AG04449 (cell line): Measurements from ENCODE around the gene MESD.

Source experiments
- CTCF ChIA-PET: fragments of 350-600 bp; formaldehyde crosslinking; extraction: SDS; loops from one replicate; lab custom pipeline; 2021; ENCODE audit warnings: antibody characterized with exemption; lab: Yijun Ruan, JAX
- POLR2A ChIA-PET: fragments of 400-600, 350-600 bp; formaldehyde crosslinking; extraction: SDS; loops from one replicate; lab custom pipeline; 2020; ENCODE audit warnings: antibody characterized with exemption, inconsistent platforms; lab: Yijun Ruan, JAX
- DNase-seq: peaks from one replicate; pipeline ENCODE4 v3.0.0-alpha.2; 2010; ENCODE audit warnings: low read depth, low spot score
- H3K4me3 ChIP-seq: 2 replicates; pipeline ENCODE4 v1.5.1; 2011; ENCODE audit warnings: low read depth, mild to moderate bottlenecking, control low read depth, low read length
- TF ChIP-seq, protein P1 (sequence below): IDR thresholded peaks from one replicate; pipeline ENCODE4 v1.5.1; 2011; ENCODE audit warnings: mild to moderate bottlenecking, moderate library complexity, low read length, control low read depth, inconsistent platforms; ENCODE audit not compliant: insufficient read depth; ENCODE audit errors: missing control alignments

The MESD gene

DNA sequence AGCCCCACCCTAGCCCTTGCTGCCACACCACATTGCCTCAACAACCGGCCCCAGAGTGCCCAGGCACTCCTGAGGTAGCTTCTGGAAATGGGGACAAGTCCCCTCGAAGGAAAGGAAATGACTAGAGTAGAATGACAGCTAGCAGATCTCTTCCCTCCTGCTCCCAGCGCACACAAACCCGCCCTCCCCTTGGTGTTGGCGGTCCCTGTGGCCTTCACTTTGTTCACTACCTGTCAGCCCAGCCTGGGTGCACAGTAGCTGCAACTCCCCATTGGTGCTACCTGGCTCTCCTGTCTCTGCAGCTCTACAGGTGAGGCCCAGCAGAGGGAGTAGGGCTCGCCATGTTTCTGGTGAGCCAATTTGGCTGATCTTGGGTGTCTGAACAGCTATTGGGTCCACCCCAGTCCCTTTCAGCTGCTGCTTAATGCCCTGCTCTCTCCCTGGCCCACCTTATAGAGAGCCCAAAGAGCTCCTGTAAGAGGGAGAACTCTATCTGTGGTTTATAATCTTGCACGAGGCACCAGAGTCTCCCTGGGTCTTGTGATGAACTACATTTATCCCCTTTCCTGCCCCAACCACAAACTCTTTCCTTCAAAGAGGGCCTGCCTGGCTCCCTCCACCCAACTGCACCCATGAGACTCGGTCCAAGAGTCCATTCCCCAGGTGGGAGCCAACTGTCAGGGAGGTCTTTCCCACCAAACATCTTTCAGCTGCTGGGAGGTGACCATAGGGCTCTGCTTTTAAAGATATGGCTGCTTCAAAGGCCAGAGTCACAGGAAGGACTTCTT lies 39.1 kb downstream of the MESD start:
- TF ChIP-seq, protein P1, sequence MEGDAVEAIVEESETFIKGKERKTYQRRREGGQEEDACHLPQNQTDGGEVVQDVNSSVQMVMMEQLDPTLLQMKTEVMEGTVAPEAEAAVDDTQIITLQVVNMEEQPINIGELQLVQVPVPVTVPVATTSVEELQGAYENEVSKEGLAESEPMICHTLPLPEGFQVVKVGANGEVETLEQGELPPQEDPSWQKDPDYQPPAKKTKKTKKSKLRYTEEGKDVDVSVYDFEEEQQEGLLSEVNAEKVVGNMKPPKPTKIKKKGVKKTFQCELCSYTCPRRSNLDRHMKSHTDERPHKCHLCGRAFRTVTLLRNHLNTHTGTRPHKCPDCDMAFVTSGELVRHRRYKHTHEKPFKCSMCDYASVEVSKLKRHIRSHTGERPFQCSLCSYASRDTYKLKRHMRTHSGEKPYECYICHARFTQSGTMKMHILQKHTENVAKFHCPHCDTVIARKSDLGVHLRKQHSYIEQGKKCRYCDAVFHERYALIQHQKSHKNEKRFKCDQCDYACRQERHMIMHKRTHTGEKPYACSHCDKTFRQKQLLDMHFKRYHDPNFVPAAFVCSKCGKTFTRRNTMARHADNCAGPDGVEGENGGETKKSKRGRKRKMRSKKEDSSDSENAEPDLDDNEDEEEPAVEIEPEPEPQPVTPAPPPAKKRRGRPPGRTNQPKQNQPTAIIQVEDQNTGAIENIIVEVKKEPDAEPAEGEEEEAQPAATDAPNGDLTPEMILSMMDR: no peak
- ChIA-PET CTCF (interaction anchor here (1.0 to 1.5 kb wide), 2 partner anchors 9 to 20 kb away, joined by 3 to 5 read pairs; no protein-coding TSS in a partner anchor), POLR2A (no interaction called here)
- H3K4me3 ChIP-seq: no peak overlapping the region
- no peak for DNase-seq

DNA sequence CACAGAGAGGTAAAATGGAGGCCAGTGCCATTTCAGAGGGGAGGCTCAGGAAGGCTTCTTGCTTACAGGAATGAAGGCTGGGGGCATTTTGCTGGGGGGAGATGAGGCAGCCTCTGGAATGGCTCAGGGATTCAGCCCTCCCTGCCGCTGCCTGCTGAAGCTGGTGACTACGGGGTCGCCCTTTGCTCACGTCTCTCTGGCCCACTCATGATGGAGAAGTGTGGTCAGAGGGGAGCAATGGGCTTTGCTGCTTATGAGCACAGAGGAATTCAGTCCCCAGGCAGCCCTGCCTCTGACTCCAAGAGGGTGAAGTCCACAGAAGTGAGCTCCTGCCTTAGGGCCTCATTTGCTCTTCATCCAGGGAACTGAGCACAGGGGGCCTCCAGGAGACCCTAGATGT lies 39.9 kb downstream of the MESD start:
- H3K4me3 ChIP-seq: no peak overlapping the region
- ChIA-PET CTCF (interaction anchor here (1.0 to 1.8 kb wide), 3 partner anchors 9 to 316 kb away, joined by 3 to 7 read pairs (median 5); no protein-coding TSS in a partner anchor), POLR2A (no interaction called here)
- TF ChIP-seq, protein P1: no peak
- DNase-seq: no peak

DNA sequence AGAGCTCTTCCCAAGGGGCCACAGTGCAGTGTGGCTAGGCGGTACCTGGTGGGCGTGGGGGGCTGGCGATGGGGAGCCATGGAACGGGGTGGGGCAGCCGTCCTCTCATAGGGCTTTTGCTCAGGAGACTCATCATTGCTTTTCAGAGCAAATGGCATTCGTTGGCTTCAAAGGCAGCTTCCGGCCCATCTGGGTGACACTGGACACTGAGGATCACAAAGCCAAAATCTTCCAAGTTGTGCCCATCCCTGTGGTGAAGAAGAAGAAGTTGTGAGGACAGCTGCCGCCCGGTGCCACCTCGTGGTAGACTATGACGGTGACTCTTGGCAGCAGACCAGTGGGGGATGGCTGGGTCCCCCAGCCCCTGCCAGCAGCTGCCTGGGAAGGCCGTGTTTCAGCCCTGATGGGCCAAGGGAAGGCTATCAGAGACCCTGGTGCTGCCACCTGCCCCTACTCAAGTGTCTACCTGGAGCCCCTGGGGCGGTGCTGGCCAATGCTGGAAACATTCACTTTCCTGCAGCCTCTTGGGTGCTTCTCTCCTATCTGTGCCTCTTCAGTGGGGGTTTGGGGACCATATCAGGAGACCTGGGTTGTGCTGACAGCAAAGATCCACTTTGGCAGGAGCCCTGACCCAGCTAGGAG lies 40.8 kb downstream of the MESD start:
- no peak overlapping the region for H3K4me3 ChIP-seq
- ChIA-PET POLR2A (no interaction called here), CTCF (interaction anchor here (0.9 to 1.8 kb wide), 2 partner anchors 317 to 529 kb away, joined by 3 to 7 read pairs; no protein-coding TSS in a partner anchor)
- TF ChIP-seq, protein P1: no peak
- no peak for DNase-seq

DNA sequence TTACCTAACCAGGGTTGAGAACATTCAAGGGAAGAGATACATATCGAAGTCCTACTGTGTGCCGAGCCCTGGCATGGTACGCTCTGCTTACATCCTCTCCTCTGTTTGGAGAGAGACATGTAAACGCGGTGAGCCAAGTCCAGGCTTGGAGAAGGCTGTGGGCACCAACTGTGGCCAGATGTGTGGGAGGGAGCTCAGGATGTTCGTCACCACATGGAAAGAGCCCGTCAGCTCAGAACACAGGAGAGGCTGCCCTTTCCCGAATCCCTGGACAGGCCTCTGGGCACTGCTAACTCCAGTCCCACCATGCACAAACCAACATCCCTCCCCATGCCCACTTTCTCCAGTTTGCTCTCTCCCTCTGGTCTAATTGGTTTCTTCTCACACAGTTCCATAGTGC lies 43.0 kb downstream of the MESD start:
- no peak for DNase-seq
- no peak overlapping the region for H3K4me3 ChIP-seq
- TF ChIP-seq, protein P1: no peak
- ChIA-PET CTCF (interaction anchor here (0.9 to 1.1 kb wide), 2 partner anchors 12 to 21 kb away, joined by 3 read pairs; no protein-coding TSS in a partner anchor), POLR2A (no interaction called here)

DNA sequence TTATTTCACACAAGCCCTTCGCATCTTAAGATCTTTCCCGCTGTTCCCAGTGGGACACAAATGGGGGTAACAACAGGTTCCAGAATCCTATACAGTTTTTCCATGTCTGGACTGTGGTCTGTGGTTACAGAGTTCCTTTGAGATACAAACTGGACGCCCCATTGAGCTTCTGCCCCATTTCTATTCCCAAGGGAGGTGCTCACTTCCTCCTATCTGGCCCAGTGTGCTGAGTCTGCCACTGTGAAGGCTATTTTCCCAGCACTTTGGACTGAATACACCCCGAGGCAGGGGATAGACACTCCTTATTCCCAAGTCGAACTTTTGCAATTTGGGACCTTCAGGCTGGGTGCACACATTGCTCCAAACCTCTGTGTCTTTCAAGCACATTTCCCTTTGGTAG lies 44.0 kb downstream of the MESD start:
- no peak for DNase-seq
- POLR2A ChIA-PET: interaction anchor here (0.5 kb wide), 1 partner anchor 346 kb away, joined by 3 read pairs; no protein-coding TSS in a partner anchor
- H3K4me3 ChIP-seq: no peak overlapping the region
- TF ChIP-seq, protein P1: no peak
- CTCF ChIA-PET: interaction anchor here (0.9 to 1.1 kb wide), 4 partner anchors 9 to 24 kb away, joined by 3 read pairs; no protein-coding TSS in a partner anchor

DNA sequence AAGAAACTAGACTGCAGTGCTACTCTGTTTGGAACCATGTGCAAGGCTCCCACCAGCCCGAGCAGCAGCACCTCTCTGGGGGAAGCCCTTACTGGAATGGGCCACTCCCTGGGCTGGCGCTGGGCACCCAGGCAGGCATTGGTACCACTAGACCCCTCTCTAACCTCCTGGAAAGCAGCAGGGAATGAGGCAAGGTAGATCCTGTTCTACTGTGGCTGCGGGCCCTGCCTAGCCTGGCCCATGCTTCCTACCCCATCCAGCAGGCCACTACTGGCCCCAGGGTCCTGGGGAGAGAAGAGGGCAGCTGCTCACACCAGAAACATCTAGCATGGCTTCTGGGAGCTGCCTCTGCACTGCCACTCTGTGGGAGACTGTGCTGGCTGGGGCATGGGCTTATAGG lies 44.8 kb downstream of the MESD start:
- no peak overlapping the region for H3K4me3 ChIP-seq
- POLR2A ChIA-PET: no interaction called here
- CTCF ChIA-PET: interaction anchor here (1.0 kb wide), 1 partner anchor 25 kb away, joined by 3 read pairs; no protein-coding TSS in a partner anchor
- DNase-seq: no peak
- TF ChIP-seq, protein P1: no peak
